HFF-Myc (cell line): Measurements from ENCODE around the gene ARID1A.

Experiments
- DNase-seq: peaks from one replicate; pipeline ENCODE4 v3.0.0-alpha.2; 2011; ENCODE audit warnings: low read depth; ENCODE audit errors: extremely low read depth
- H3K4me3 ChIP-seq: replicated peaks from 2 replicates; pipeline ENCODE4 v1.5.1; 2011; ENCODE audit warnings: low read depth, mild to moderate bottlenecking, control low read depth, low read length
- CTCF ChIP-seq: IDR thresholded peaks from 2 replicates; pipeline ENCODE4 v1.5.1; 2012; ENCODE audit warnings: mild to moderate bottlenecking, low read depth, low read length, control low read depth; ENCODE audit errors: missing control alignments

Gene ARID1A

GRCh38 chr1:26771643-26772321 lies 76.0 kb downstream of the ARID1A start:
- no peak for TF ChIP-seq CTCF
- H3K4me3 ChIP-seq: no peak overlapping the region
- DNase-seq: peak; percentile 95

GRCh38 chr1:26772687-26773086 lies 76.9 kb downstream of the ARID1A start:
- TF ChIP-seq CTCF: no peak
- no peak overlapping the region for H3K4me3 ChIP-seq
- DNase-seq: peak; percentile 70

- DNase-seq: no peak
- no peak overlapping the region for H3K4me3 ChIP-seq
- no peak for TF ChIP-seq CTCF
These were observed 78.6 kb downstream of the ARID1A start for GRCh38 chr1:26774462-26774861.

GRCh38 chr1:26775666-26776065 lies 79.9 kb downstream of the ARID1A start:
- H3K4me3 ChIP-seq: no peak overlapping the region
- no peak for TF ChIP-seq CTCF
- DNase-seq: no peak

GRCh38 chr1:26779098-26779668 lies 83.4 kb downstream of the ARID1A start:
- no peak for DNase-seq

GRCh38 chr1:26780344-26780957 lies 84.6 kb downstream of the ARID1A start:
- DNase-seq: no peak
- no peak overlapping the region for H3K4me3 ChIP-seq
- TF ChIP-seq CTCF: no peak

More at GRCh38 chr1:26779098-26779668, 83.4 kb downstream of the ARID1A start:
- TF ChIP-seq CTCF: no peak
- H3K4me3 ChIP-seq: no peak overlapping the region
